GM21619 (cell line): ENCODE measurements around the gene PRSS38.

Source experiments
- ATAC-seq: cut with Tn5 transposase; IDR thresholded peaks from one replicate; pipeline ENCODE4 v1.9.1; 2021; ENCODE audit not compliant: unreplicated experiment

PRSS38 gene

GRCh38 chr1:227893949-227894721, 78.7 kb downstream of the PRSS38 start:
- ATAC-seq: no peak

- no peak for ATAC-seq
These were observed 79.5 kb downstream of the PRSS38 start for GRCh38 chr1:227894831-227895451.
